HG02973 (cell line): ENCODE data around the gene TMUB2.
A peak's percentile ranks its signal among the peaks of the same experiment; 100 is the strongest.
"Not testable (repeated sequence)": the region's sequence is repeated elsewhere in the genome, so short reads cannot be mapped to it uniquely, and the experiment has no call there.

Experiments used
- ATAC-seq: cut with Tn5 transposase; IDR thresholded peaks from one replicate; pipeline ENCODE4 v1.9.1; 2021; ENCODE audit warnings: moderate library complexity; ENCODE audit not compliant: unreplicated experiment

The TMUB2 gene

DNA sequence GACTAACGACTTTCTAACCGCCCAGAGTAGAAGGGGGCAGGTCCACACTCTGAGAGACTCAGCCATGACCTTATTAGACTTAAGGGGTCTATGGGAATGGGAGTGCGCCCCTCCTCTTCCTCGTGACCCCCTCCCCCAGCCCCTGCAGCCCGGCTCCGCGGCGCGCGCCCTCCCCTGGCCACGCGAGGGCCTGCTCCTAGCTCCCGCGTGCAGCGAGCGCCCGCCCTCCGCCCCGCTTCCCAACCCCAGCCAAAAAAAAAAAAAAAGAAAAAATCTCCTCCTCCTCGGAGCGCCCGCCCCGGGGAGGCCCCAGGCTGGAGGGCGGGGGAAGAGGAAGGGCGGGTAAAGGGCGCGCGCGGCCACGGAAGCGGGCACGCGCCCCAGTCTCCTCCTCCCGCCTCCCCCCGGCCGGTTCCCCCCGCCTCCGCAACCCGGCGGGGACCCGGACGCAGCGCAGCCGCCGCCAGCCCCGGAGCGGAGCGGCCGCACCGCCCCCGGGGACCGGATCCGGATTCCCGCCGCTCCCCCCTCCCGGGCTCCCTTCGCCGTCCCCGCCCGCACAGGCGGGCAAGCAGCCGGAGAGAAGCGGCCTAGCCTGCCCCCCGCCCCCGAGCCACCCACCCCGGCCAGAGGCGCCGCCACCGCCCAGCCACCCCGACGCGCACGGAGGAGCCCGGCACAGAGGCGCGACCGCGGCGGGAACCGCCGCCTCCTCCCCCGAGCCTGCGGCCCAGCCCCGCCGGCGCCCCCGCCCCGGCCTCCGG, 31.8 kb downstream of the TMUB2 start:
- ATAC-seq = peak; percentile 21

DNA sequence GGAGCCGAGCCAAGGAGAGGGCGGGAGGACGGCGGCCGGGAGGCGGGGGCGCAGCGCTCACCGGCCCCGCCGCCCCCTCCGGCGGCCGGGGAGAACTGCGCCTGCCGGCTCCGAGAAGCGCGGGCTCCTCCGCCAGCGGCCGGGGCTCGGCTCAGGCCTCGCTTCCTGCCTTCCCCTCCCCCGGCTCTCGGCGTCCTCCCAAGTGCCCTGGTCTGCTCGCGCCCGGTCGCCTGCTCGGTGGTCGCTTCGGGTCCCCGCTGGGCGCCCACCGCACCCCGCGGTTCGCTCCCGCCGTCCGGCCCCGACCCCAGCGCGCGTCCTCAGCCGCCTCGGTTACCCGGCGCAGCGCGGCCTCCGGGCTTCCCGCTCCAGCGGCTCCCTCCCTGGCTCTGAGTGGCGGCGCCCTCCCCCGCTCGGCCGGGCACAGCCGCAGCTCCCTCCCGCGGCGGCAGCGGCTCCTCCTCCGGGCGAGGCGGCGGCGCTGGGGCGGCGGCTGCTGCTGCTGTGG, 32.4 kb downstream of the TMUB2 start:
- peak; percentile 36 for ATAC-seq

DNA sequence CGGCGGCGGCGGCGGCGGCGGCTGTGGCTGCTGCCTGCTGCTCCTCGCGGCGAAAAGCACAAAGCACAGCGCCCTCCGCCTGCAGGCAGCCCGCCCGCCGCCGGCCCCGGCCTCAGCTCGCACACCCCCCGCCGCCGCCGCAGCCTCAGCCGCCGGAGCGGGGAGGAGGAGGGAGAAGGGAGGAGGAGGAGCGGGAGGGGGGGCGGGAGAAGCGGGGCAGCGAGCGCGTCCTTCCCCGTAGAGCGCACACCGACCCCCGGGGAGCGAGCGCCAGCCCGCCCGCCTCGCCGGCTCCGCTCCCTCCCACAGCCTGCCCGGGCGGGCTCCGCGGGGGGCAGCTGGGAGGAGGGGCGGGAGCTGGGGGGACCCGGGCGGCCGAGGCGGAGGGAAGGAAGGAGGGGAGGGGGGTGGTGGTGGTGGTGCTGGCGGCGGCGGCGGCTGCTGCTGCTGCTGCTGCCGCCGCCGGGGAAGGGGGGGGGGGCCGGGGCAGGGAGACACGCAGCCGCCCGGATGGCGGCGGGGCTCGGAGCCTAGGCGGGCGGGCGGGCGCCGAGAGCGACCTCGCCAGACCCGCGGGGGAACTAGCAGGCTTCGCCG, 32.9 kb downstream of the TMUB2 start, which contains the start of gene UBTF:
Gene UBTF, minus strand, starts transcription at position 60 of the 597 bp plus-strand sequence. CDS start 1,446 bp downstream, outside the sequence.
- peak; percentile 8 for ATAC-seq

- no peak for ATAC-seq
These were observed 33.7 kb downstream of the TMUB2 start for GRCh38 chr17:44220213-44221083.

DNA sequence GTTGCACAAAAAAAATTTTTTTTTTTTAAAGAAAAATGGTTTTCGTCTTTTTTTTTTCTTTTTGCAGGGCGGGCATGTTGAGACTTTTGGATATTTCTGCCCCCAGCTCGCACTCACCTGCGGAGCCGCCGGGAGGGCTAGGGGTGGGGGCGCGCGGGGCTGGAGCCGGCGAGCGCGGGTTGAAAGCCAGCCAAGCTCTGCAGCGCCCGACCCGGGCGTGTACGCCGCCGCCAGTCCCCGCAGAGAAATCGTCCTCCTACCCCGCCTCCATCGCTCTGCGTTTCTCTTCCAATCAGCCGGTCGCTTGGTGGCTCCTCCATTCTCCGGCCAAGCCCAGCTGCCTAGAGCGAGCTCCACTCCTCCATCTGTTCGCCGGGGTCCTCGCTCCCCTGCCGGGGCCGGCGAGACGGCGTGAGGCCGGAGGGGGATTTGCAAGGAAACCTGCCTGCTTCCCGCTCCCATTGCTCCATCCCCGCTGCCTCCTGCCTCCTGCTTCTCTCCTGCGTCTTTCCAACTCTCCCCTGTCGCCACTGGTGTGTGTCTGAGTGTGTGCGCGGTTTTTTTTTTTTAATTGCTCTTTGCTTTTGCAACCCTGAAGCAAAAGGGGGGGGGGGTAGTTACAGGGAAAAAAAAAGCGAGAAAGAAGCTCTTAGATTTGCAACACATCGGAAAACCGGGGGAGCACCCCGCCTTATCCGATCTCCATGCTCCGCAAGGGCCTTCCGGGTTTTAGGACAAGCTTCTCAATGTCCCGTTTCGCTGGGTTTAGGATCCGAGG, 34.5 kb downstream of the TMUB2 start:
- ATAC-seq = no peak

DNA sequence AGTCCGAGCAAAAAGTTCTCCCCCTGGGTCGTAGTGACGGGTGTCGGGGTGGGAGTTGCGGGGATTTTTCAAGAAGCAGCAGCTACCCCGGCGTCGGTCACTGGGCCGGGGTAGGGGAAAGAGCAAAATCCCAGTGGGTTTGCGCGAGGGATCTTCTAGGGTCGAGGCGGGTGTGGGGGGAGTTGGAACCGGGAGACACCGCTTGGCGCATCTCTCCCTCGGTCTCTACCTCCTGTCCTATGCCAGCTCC, 35.0 kb downstream of the TMUB2 start:
- no peak for ATAC-seq

DNA sequence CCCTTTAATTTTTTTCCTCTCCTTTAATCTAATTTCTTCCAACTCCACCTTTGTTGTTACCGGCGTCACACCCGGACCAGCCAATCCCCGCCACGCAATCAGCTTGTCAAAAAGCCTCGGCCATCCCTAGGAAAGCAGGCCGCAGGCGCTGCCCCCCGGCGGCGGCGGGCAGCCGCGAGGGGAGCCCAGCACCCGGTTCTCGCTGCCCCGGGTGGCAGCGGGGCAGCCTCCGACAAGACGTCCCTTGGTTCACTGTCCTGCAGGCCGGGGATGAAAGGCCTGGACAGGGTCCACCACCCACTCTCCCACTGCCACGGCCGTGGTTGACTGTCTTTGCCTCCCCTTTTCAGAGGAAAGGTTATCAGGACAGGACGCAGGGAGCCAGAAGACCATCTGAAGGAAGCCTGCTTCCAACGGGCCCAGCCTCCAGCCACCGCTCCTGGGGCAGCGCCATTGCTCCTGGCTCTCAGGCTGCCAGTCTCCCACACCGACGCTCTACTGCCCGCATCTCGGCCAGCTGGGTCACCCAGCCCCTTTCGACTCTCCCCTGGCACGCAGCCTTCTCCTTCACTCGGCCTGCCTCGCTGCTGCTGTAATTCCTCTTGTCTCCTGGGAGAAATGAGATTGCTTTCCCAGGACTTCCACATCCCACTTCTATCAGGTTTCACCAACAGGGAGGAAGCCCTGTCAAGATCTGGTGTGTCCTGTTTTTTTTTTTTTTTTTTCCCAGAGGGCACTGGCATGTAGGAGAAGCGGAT, 35.5 kb downstream of the TMUB2 start:
- no peak for ATAC-seq

- no peak for ATAC-seq
These were observed 36.8 kb downstream of the TMUB2 start for GRCh38 chr17:44223541-44224071.

DNA sequence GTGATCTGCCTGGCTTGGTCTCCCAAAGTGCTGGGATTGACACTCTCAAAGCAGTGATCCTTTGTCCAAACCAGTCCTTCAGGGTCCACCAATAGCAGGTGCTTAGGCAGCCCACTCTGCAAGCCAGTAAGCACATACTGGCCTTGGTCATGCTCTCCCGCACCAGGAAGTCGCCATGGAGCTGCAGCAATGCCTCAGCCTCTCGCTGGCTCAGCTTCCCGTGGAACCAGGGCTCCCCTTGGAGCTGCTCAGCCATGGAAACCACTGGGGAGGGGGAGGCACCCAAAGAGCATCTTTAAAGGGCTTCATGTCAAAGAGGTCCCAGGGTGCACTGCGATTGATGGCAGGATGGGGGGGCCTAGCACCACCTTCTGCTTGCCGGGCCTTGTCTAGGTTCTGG, 42.3 kb downstream of the TMUB2 start:
- no peak for ATAC-seq

- ATAC-seq = no peak
These were observed 43.4 kb downstream of the TMUB2 start for GRCh38 chr17:44230140-44230539.

DNA sequence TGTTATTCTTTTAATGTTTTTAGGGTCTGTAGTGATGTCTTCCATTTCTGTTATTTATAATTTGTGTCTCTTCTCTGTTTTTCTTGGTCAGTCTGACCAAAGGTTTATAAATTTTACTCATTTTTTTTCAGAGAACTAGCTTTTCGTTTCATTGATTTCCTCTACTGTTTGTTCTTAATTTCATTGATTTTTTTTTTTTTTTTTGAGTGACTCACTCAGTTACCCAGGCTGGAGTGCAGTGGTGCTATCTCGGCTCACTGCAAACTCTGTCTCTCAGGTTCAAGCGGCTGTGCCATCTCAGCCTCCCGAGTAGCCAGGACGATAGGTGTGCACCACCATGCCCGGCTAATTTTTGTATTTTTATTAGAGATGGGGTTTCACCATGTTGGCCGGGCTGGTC, 45.3 kb downstream of the TMUB2 start:
- ATAC-seq = no peak

GRCh38 chr17:44233582-44233981, 46.8 kb downstream of the TMUB2 start:
- no peak for ATAC-seq

DNA sequence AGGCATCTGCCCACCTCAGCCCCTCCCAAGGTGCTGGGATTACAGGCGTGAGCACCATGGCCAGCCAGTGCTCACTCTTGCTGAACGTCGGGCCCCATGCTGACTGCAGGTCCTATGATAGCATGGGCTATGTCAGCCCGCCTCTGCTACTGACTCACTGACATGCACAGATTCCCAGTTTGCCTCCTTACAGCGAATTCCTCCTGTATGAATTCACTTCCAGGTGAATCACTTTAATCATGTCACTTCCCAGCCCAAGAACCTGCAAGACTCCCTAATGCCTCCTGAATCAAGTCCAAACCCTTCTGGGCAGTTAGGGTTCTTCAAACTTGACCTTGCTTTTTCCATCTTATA, 48.8 kb downstream of the TMUB2 start:
- ATAC-seq = no peak

GRCh38 chr17:44236444-44236991, 49.7 kb downstream of the TMUB2 start:
- no peak for ATAC-seq

GRCh38 chr17:44237886-44238285, 51.1 kb downstream of the TMUB2 start:
- not testable (repeated sequence) for ATAC-seq

DNA sequence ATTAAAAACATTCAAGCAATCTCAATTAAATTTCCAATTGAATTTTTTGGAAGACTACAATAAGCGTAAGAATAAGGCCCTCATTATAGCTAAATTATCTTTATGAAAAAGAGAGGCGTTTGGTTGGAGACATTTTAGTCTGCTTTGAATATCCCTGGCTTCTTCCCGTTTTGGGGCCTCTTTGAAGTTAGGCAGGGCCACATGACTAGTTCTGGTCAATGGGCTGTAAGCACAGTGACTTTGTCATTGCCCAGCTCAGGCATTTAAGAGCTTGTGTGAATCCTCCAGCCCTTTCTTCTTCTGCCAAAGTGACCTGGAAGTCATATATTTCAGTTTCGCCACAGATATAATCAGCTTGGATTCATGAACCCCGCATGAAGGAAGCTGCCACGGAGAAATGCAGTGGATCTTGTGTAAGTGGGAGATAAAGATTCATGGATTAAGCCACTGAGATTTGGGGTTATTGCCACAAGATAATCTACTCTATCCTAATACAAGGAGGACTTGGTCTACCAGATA, 54.4 kb downstream of the TMUB2 start:
- no peak for ATAC-seq
